HepG2 (cell line): ENCODE measurements around the gene CDH13. TPM values are rescaled to one million over a fixed set of nuclear protein-coding genes. Genes with fewer than 3 reads are reported as not detected.

ENCODE experiments used
- DNMT1 ChIP-seq: sonication (generic); formaldehyde crosslinking; IDR thresholded peaks from 2 replicates; pipeline ENCODE4 v1.5.1; 2020; ENCODE audit warnings: mild to moderate bottlenecking, missing genetic modification reagents
- HDAC2 ChIP-seq: sonication (generic); formaldehyde crosslinking; IDR thresholded peaks from 2 replicates; pipeline ENCODE4 v1.4.0; 2020; ENCODE audit warnings: missing genetic modification reagents
- MED1 ChIP-seq: sonication (generic); formaldehyde crosslinking; IDR thresholded peaks from 2 replicates; pipeline ENCODE4 v1.4.0; 2020; ENCODE audit warnings: missing genetic modification reagents
- MEF2D ChIP-seq: sonication (generic); formaldehyde crosslinking; IDR thresholded peaks from 2 replicates; pipeline ENCODE4 v1.5.1; 2020; ENCODE audit warnings: mild to moderate bottlenecking, missing genetic modification reagents
- MEIS2 ChIP-seq: sonication (generic); formaldehyde crosslinking; IDR thresholded peaks from 2 replicates; pipeline ENCODE4 v1.9.0; 2021; ENCODE audit warnings: mild to moderate bottlenecking, missing genetic modification reagents
- MIER2 ChIP-seq: IDR thresholded peaks from 2 replicates; pipeline ENCODE4 v1.6.1; 2016; ENCODE audit warnings: missing biosample characterization, missing genetic modification reagents
- MTA1 ChIP-seq: sonication (generic); formaldehyde crosslinking; IDR thresholded peaks from 2 replicates; pipeline ENCODE4 v1.4.0; 2020; ENCODE audit warnings: missing genetic modification reagents, mild to moderate bottlenecking, borderline replicate concordance
- NFAT5 ChIP-seq: sonication (generic); formaldehyde crosslinking; IDR thresholded peaks from 2 replicates; pipeline ENCODE4 v1.4.0; 2020; ENCODE audit warnings: missing genetic modification reagents
- SRF ChIP-seq: IDR thresholded peaks from 2 replicates; pipeline ENCODE4 v1.6.1; 2011; ENCODE audit warnings: mild to moderate bottlenecking, low read depth, low read length, moderate library complexity
- STAT5B ChIP-seq: sonication (generic); formaldehyde crosslinking; IDR thresholded peaks from 2 replicates; pipeline ENCODE4 v1.4.0; 2020; ENCODE audit warnings: missing genetic modification reagents
- TBX2 ChIP-seq: sonication (generic); formaldehyde crosslinking; IDR thresholded peaks from 2 replicates; pipeline ENCODE4 v1.5.0; 2020; ENCODE audit warnings: missing genetic modification reagents, mild to moderate bottlenecking, borderline replicate concordance
- U2AF2 ChIP-seq: fragments of 200-400 bp; formaldehyde crosslinking; IDR thresholded peaks from 2 replicates; pipeline ENCODE4 v1.6.1; 2017; ENCODE audit warnings: low read depth, mild to moderate bottlenecking, low read length
- ZNF136 ChIP-seq: sonication (generic); formaldehyde crosslinking; IDR thresholded peaks from 2 replicates; pipeline ENCODE4 v1.8.1; 2022; ENCODE audit warnings: low read depth, mild to moderate bottlenecking, moderate library complexity, missing genetic modification reagents
- ZNF180 ChIP-seq: sonication (generic); formaldehyde crosslinking; IDR thresholded peaks from 2 replicates; pipeline ENCODE4 v1.4.0; 2020; ENCODE audit warnings: low read depth, missing genetic modification reagents, borderline replicate concordance
- ZNF687 ChIP-seq: sonication (generic); formaldehyde crosslinking; IDR thresholded peaks from 2 replicates; pipeline ENCODE4 v1.5.1; 2020; ENCODE audit warnings: mild to moderate bottlenecking, missing genetic modification reagents, moderate library complexity
- ZXDC ChIP-seq: sonication (generic); formaldehyde crosslinking; IDR thresholded peaks from 2 replicates; pipeline ENCODE4 v1.5.0; 2020; ENCODE audit warnings: mild to moderate bottlenecking, missing genetic modification reagents
- polyA plus RNA-seq, 8 experiments: library from polyadenylated mRNA; depleted of rRNA in 3 of 8; stranded (reverse) in 7 of 8; unstranded in 1 of 8; fragments of >200 nt; fragmentation: Illumina TruSeq in 4 of 8; extraction: Trizol in 4 of 8; gene quantifications; 2 replicates each; pipeline versions ENCODE4 v1.2.1 to v1.2.3, GENCODE V29; 2011 to 2016; ENCODE audit warnings: low read depth in 4 of 8, missing spikeins in 1 of 8, mixed read lengths in 1 of 8; ENCODE audit not compliant: insufficient read depth in 1 of 8
- total RNA-seq, 5 experiments: library from RNA; depleted of rRNA; stranded (reverse); fragments of >200 nt; fragmentation: Illumina TruSeq; extraction: Trizol; gene quantifications; 2 replicates each; pipeline ENCODE4 v1.2.3, GENCODE V29; 2016; ENCODE audit warnings: low read depth in 1 of 5
- TF ChIP-seq, protein P1 (sequence below): sonication (generic); formaldehyde crosslinking; IDR thresholded peaks from 2 replicates; pipeline ENCODE4 v1.8.1; 2023; ENCODE audit warnings: mild to moderate bottlenecking, missing genetic modification reagents, borderline replicate concordance
- TF ChIP-seq, protein P2 (sequence below): IDR thresholded peaks from 2 replicates; pipeline ENCODE4 v1.6.1; 2012; ENCODE audit warnings: inconsistent platforms

The CDH13 gene
- total and polyA plus RNA-seq, 2 of the 13 experiments (the other 11 are each of a cell fraction or from before 2014, with no cell fraction given) = not detected

- TF ChIP-seq MED1 (CRISPR knock-in tag) = no peak
- TF ChIP-seq ZNF136 (CRISPR knock-in tag) = no peak
- TF ChIP-seq, protein P1, sequence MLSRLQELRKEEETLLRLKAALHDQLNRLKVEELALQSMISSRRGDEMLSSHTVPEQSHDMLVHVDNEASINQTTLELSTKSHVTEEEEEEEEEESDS (CRISPR knock-in tag) = no peak
- no peak for TF ChIP-seq ZNF180 (CRISPR knock-in tag)
- TF ChIP-seq MEIS2 (CRISPR knock-in tag) = 0 out of 2 replicates have a peak, but pooled peaks have one; percentile 34
- no peak for TF ChIP-seq STAT5B (CRISPR knock-in tag)
- TF ChIP-seq, protein P2, sequence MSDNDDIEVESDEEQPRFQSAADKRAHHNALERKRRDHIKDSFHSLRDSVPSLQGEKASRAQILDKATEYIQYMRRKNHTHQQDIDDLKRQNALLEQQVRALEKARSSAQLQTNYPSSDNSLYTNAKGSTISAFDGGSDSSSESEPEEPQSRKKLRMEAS = no peak
- peak; percentile 98 for TF ChIP-seq MIER2 (CRISPR knock-in tag)
- TF ChIP-seq DNMT1 = no peak
- TF ChIP-seq U2AF2 = no peak
- peak; percentile 59; the same call in 1 of the 2 replicates for TF ChIP-seq HDAC2
- no peak for TF ChIP-seq MTA1 (CRISPR knock-in tag)
- TF ChIP-seq ZXDC (CRISPR knock-in tag) = no peak
- TF ChIP-seq MEF2D = 0 out of 2 replicates have a peak, but pooled peaks have one; percentile 19
- no peak for TF ChIP-seq SRF
- TF ChIP-seq NFAT5 (CRISPR knock-in tag) = 0 out of 2 replicates have a peak, but pooled peaks have one; percentile 85
- TF ChIP-seq ZNF687 (CRISPR knock-in tag) = no peak
- TF ChIP-seq TBX2 (CRISPR knock-in tag) = 0 out of 2 replicates have a peak, but pooled peaks have one; percentile 17
Observed at GRCh38 chr16:83701494-83701893, 1074.7 kb downstream of the CDH13 start (continued).
